H1 (cell line): Measurements from ENCODE around the gene SCGB1C2. TPM values are rescaled to one million over a fixed set of nuclear protein-coding genes. Genes with fewer than 3 reads are reported as not detected.

ENCODE experiments used
- CTCF ChIA-PET: fragments of 300-600 bp; sonication (Branson Sonifier 250); formaldehyde crosslinking; loops from one replicate; lab custom pipeline; 2021; ENCODE audit not compliant: partially characterized antibody; lab: Charles Lee
- POLR2A ChIA-PET: fragments of 300-600 bp; sonication (Branson Sonifier 250); formaldehyde crosslinking; loops from one replicate; lab custom pipeline; 2021; ENCODE audit warnings: inconsistent platforms; ENCODE audit not compliant: partially characterized antibody; lab: Charles Lee
- DNase-seq, 2 experiments: peaks; one replicate each; pipeline versions ENCODE4 v3.0.0 to v3.0.0-alpha.2; 2010 to 2022; ENCODE audit warnings: low spot score in 2 of 2, low read depth in 1 of 2, mixed read lengths in 1 of 2
- FAIRE-seq: peaks from 2 replicates; lab custom pipeline; 2011; peaks lifted over from hg19 to GRCh38; lab: Jason Lieb, UNC
- H2AFZ ChIP-seq: 2 replicates; pipeline ENCODE4 v1.8.1; 2012; ENCODE audit warnings: low read length, inconsistent platforms
- H2AK5ac ChIP-seq: 2 replicates; pipeline ENCODE4 v1.6.1; 2013; ENCODE audit warnings: low read depth, low read length
- H2BK120ac ChIP-seq: replicated peaks from 2 replicates; pipeline ENCODE3; 2013; ENCODE audit warnings: low read depth, low read length, inconsistent platforms
- H2BK12ac ChIP-seq: 2 replicates; pipeline ENCODE4 v1.6.1; 2013; ENCODE audit warnings: low read depth, low read length
- H2BK15ac ChIP-seq: 2 replicates; pipeline ENCODE4 v1.6.1; 2013; ENCODE audit warnings: low read length
- H2BK20ac ChIP-seq: 2 replicates; pipeline ENCODE4 v1.6.1; 2013; ENCODE audit warnings: low read length
- H2BK5ac ChIP-seq: 2 replicates; pipeline ENCODE4 v1.6.1; 2013; ENCODE audit warnings: low read depth, low read length
- H3K14ac ChIP-seq: 2 replicates; pipeline ENCODE4 v1.6.1; 2013; ENCODE audit warnings: inconsistent platforms; ENCODE audit not compliant: insufficient read length
- H3K18ac ChIP-seq: 2 replicates; pipeline ENCODE4 v1.6.1; 2013; ENCODE audit warnings: low read length; ENCODE audit errors: extremely low read depth
- H3K23ac ChIP-seq: 2 replicates; pipeline ENCODE4 v1.6.1; 2013; ENCODE audit warnings: inconsistent platforms; ENCODE audit not compliant: insufficient read length
- H3K23me2 ChIP-seq: 2 replicates; pipeline ENCODE4 v1.6.1; 2013; ENCODE audit warnings: low read depth, low read length
- H3K27ac ChIP-seq: 2 replicates; pipeline ENCODE4 v1.6.1; 2011; ENCODE audit warnings: low read depth, low read length, inconsistent platforms
- H3K27me3 ChIP-seq, 4 experiments: replicated peaks in 1 of 4; 1 replicate in 1 of 4; 2 replicates in 3 of 4; pipeline versions ENCODE4 v1.6.1 to v1.8.1; 2011 to 2013; ENCODE audit warnings: low read length in 3 of 4, mild to moderate bottlenecking in 3 of 4, inconsistent platforms in 2 of 4, mixed read lengths in 2 of 4, moderate library complexity in 1 of 4; ENCODE audit not compliant: control insufficient read depth in 3 of 4, insufficient read depth in 3 of 4; ENCODE audit errors: extremely low read depth in 1 of 4
- H3K36me3 ChIP-seq, 4 experiments: 2 replicates each; pipeline versions ENCODE4 v1.6.1 to v1.8.1; 2011 to 2013; ENCODE audit warnings: mild to moderate bottlenecking in 4 of 4, low read length in 3 of 4, moderate library complexity in 2 of 4, control low read depth in 1 of 4, inconsistent platforms in 1 of 4; ENCODE audit not compliant: insufficient read depth in 4 of 4, control insufficient read depth in 2 of 4
- H3K4ac ChIP-seq: replicated peaks from 2 replicates; pipeline ENCODE3; 2013; ENCODE audit warnings: low read length, low read depth, mixed read lengths, inconsistent platforms; ENCODE audit not compliant: insufficient read length
- H3K4me1 ChIP-seq, 4 experiments: replicated peaks in 1 of 4; 1 replicate in 1 of 4; 2 replicates in 3 of 4; pipeline versions ENCODE4 v1.6.1 to v1.8.1; 2011 to 2013; ENCODE audit warnings: low read length in 3 of 4, inconsistent platforms in 2 of 4, mixed read lengths in 1 of 4; ENCODE audit not compliant: insufficient read depth in 4 of 4, control insufficient read depth in 3 of 4
- H3K4me2 ChIP-seq, 2 experiments: 2 replicates each; pipeline versions ENCODE4 v1.6.1 to v1.8.1; 2011 to 2013; ENCODE audit warnings: low read depth in 2 of 2, low read length in 2 of 2, control low read depth in 1 of 2, inconsistent platforms in 1 of 2, mild to moderate bottlenecking in 1 of 2; ENCODE audit not compliant: insufficient read depth in 1 of 2
- H3K4me3 ChIP-seq, 4 experiments: fragments of 200-600, 300-600 bp in 1 of 4; sonication (generic), shearing (Covaris generic), sonication (Bioruptor Twin) in 1 of 4; 2 replicates each; pipeline versions ENCODE4 v1.5.1 to v1.8.1; 2011 to 2016; ENCODE audit warnings: low read length in 4 of 4, low read depth in 3 of 4, control low read depth in 2 of 4, inconsistent platforms in 2 of 4, mild to moderate bottlenecking in 2 of 4, mixed read lengths in 1 of 4, moderate library complexity in 1 of 4; ENCODE audit not compliant: insufficient read depth in 2 of 4; ENCODE audit errors: extremely low read depth in 1 of 4
- H3K56ac ChIP-seq: replicated peaks from 2 replicates; pipeline ENCODE3; 2013; ENCODE audit warnings: low read depth, mild to moderate bottlenecking, mixed read lengths, low read length, inconsistent platforms; ENCODE audit not compliant: insufficient read length
- H3K79me1 ChIP-seq: 2 replicates; pipeline ENCODE4 v1.6.1; 2013; ENCODE audit warnings: low read depth, low read length, control low read depth
- H3K79me2 ChIP-seq, 2 experiments: 2 replicates each; pipeline versions ENCODE4 v1.6.1 to v1.8.1; 2012 to 2013; ENCODE audit warnings: low read length in 2 of 2, mild to moderate bottlenecking in 2 of 2, inconsistent platforms in 1 of 2; ENCODE audit not compliant: insufficient read depth in 2 of 2, control insufficient read depth in 1 of 2
- H3K9ac ChIP-seq, 4 experiments: replicated peaks in 1 of 4; 1 replicate in 1 of 4; 2 replicates in 3 of 4; pipeline versions ENCODE4 v1.6.1 to v1.8.1; 2011 to 2013; ENCODE audit warnings: low read depth in 3 of 4, low read length in 3 of 4, control low read depth in 2 of 4, mild to moderate bottlenecking in 2 of 4, moderate library complexity in 2 of 4, inconsistent platforms in 1 of 4; ENCODE audit errors: extremely low read depth in 1 of 4
- H3K9me3 ChIP-seq, 2 experiments: 2 replicates each; pipeline versions ENCODE4 v1.6.1 to v1.8.1; 2012 to 2013; ENCODE audit warnings: mild to moderate bottlenecking in 2 of 2, moderate library complexity in 2 of 2, control low read depth in 1 of 2, inconsistent platforms in 1 of 2, low read depth in 1 of 2, low read length in 1 of 2, mixed read lengths in 1 of 2; ENCODE audit not compliant: insufficient read depth in 2 of 2
- H4K20me1 ChIP-seq, 2 experiments: replicated peaks in 1 of 2; 2 replicates each; pipeline versions ENCODE3 to v1.8.1; 2011 to 2013; ENCODE audit warnings: inconsistent platforms in 2 of 2, low read length in 2 of 2, mild to moderate bottlenecking in 1 of 2; ENCODE audit not compliant: insufficient read depth in 2 of 2, control insufficient read depth in 1 of 2
- H4K5ac ChIP-seq: 2 replicates; pipeline ENCODE4 v1.6.1; 2013; ENCODE audit warnings: low read length, low read depth, mixed read lengths, inconsistent platforms; ENCODE audit not compliant: insufficient read length
- H4K8ac ChIP-seq: 2 replicates; pipeline ENCODE4 v1.8.0; 2013; ENCODE audit warnings: mild to moderate bottlenecking, moderate library complexity, low read length, inconsistent platforms; ENCODE audit not compliant: insufficient read depth; ENCODE audit errors: extremely low read depth
- H4K91ac ChIP-seq: replicated peaks from 2 replicates; pipeline ENCODE3; 2013; ENCODE audit warnings: low read length, mixed read lengths, inconsistent platforms; ENCODE audit not compliant: insufficient read length
- CBX8 ChIP-seq: fragments of 300-800, 300-1000 bp; sonication (generic); IDR thresholded peaks from 2 replicates; pipeline ENCODE4 v1.7.1; 2016; ENCODE audit warnings: low read depth, low read length, borderline replicate concordance
- EGR1 ChIP-seq: IDR thresholded peaks from 2 replicates; pipeline ENCODE4 v1.6.1; 2011; ENCODE audit warnings: low read depth, low read length, borderline replicate concordance
- FOSL1 ChIP-seq: IDR thresholded peaks from 2 replicates; pipeline ENCODE4 v1.6.1; 2011; ENCODE audit warnings: mild to moderate bottlenecking, low read depth, low read length, moderate library complexity; ENCODE audit not compliant: insufficient read depth
- JUND ChIP-seq: IDR thresholded peaks from 2 replicates; pipeline ENCODE4 v1.6.1; 2011; ENCODE audit warnings: mild to moderate bottlenecking, improper control_type of control experiment, low read length
- KDM1A ChIP-seq: fragments of 200-600, 300-600 bp; sonication (generic); IDR thresholded peaks from 2 replicates; pipeline ENCODE4 v1.7.1; 2016; ENCODE audit warnings: mild to moderate bottlenecking, low read length, borderline replicate concordance
- KDM5A ChIP-seq: fragments of 200-600 bp; IDR thresholded peaks from 2 replicates; pipeline ENCODE4 v1.7.1; 2012; ENCODE audit warnings: mild to moderate bottlenecking, low read length, inconsistent platforms, mixed read lengths
- NANOG ChIP-seq: IDR thresholded peaks from 2 replicates; pipeline ENCODE4 v1.6.1; 2011; ENCODE audit warnings: low read length, low read depth, mild to moderate bottlenecking, inconsistent platforms; ENCODE audit not compliant: insufficient read depth, poor library complexity, severe bottlenecking
- NRF1 ChIP-seq: IDR thresholded peaks from 2 replicates; pipeline ENCODE4 v1.6.1; 2011; ENCODE audit warnings: mild to moderate bottlenecking, low read depth, low read length, improper control_type of control experiment
- SAP30 ChIP-seq: fragments of 300-600 bp; sonication (generic); IDR thresholded peaks from 2 replicates; pipeline ENCODE4 v1.7.1; 2012; ENCODE audit warnings: low read length, moderate library complexity, mild to moderate bottlenecking, inconsistent platforms; ENCODE audit not compliant: insufficient read depth, insufficient replicate concordance
- SIN3A ChIP-seq, 2 experiments: IDR thresholded peaks in 1 of 2; conservative IDR thresholded peaks in 1 of 2; 2 replicates each; pipeline ENCODE4 v1.6.1; 2011 to 2012; ENCODE audit warnings: low read length in 2 of 2, improper control_type of control experiment in 1 of 2, low read depth in 1 of 2, mild to moderate bottlenecking in 1 of 2
- SIX5 ChIP-seq: IDR thresholded peaks from 2 replicates; pipeline ENCODE4 v1.6.1; 2011; ENCODE audit warnings: mild to moderate bottlenecking, low read depth, low read length
- SP1 ChIP-seq: IDR thresholded peaks from 2 replicates; pipeline ENCODE4 v1.6.1; 2011; ENCODE audit warnings: low read depth, low read length
- SP4 ChIP-seq: IDR thresholded peaks from 2 replicates; pipeline ENCODE4 v1.6.1; 2012; ENCODE audit warnings: low read length, inconsistent platforms
- TAF7 ChIP-seq: optimal IDR thresholded peaks from 2 replicates; pipeline ENCODE3; 2011; ENCODE audit warnings: low read depth, mild to moderate bottlenecking, inconsistent platforms, low read length, moderate library complexity, borderline replicate concordance
- WGBS, 2 experiments: shearing (Covaris generic) in 1 of 2; methylation state at CpG; one replicate each; pipeline versions ENCODE4 v1.1.6 to v1.1.7; 2013 to 2015; ENCODE audit warnings: low lambda C conversion rate in 2 of 2, mixed read lengths in 2 of 2, inconsistent platforms in 1 of 2, low coverage in 1 of 2, missing lambda C conversion rate in 1 of 2; ENCODE audit not compliant: insufficient replicate concordance in 2 of 2, insufficient coverage in 1 of 2, insufficient read length in 1 of 2; ENCODE audit errors: extremely low coverage in 1 of 2, missing lambda C conversion rate in 1 of 2; 5-methylcytosine and 5-hydroxymethylcytosine counted together
- polyA plus RNA-seq, 7 experiments: library from polyadenylated mRNA; depleted of rRNA in 3 of 7; stranded (reverse) in 5 of 7; unstranded in 2 of 7; fragments of >200 nt in 5 of 7; fragments of 200-250 nt in 2 of 7; gene quantifications; 1 replicate in 5 of 7; 2 replicates in 1 of 7; 4 replicates in 1 of 7; pipeline versions ENCODE4 v1.2.1 to v1.2.3, GENCODE V29; 2011 to 2013; ENCODE audit warnings: missing spikeins in 2 of 7, mixed read lengths in 2 of 7
- total RNA-seq: library from RNA; stranded (reverse); fragmentation: NEBNext Ultra II Directional; extraction: Animal tissue kit (Norgen Biotek cat#: 25700); gene quantifications from 2 replicates; pipeline ENCODE4 v1.2.1, GENCODE V29; 2021

Gene SCGB1C2
- total and polyA plus RNA-seq, 2 of the 8 experiments (the other 6 are each of a cell fraction or from before 2014, with no cell fraction given) = not detected

- Histone ChIP-seq H3K56ac (no peak overlapping the region), H3K14ac (no peak overlapping the region), H2BK12ac (no peak overlapping the region), H4K20me1 (no peaks in the 10 kb centered on the region), H3K36me3 (no peaks in the 10 kb centered on the region), H3K4me2 (no peak overlapping the region), H3K79me2 (no peaks in the 10 kb centered on the region), H4K91ac (no peak overlapping the region), H3K23me2 (no peaks in the 10 kb centered on the region), H3K27me3 (peaks cover 3 to 17% (median 11%) of the 10 kb centered on the region in 4 experiments; a peak in 5 of 7 replicates), H3K79me1 (no peaks in the 10 kb centered on the region), H4K8ac (no peak overlapping the region), H2BK5ac (no peak overlapping the region), H3K4me1 (peaks cover 0 to 2% (median 0%) of the 10 kb centered on the region in 4 experiments; a peak in 1 of 7 replicates), H3K9ac (no peak overlapping the region), H2BK120ac (no peak overlapping the region), H2AK5ac (no peak overlapping the region), H3K4ac (no peak overlapping the region), H3K4me3 (no peak overlapping the region), H3K9me3 (peaks cover 2 to 3% of the 10 kb centered on the region in 2 experiments; a peak in 1 of 4 replicates), H2BK15ac (no peak overlapping the region), H4K5ac (no peak overlapping the region), H2AFZ (no peak overlapping the region), H3K18ac (no peak overlapping the region), H3K27ac (no peak overlapping the region), H2BK20ac (no peak overlapping the region), H3K23ac (no peak overlapping the region)
- 92% methylated on average over 19 of the region's 23 CpGs; no CpG with 5 or more reads in 1 of the 2 experiments for WGBS, 2 experiments
- ChIA-PET POLR2A (no interaction called here), CTCF (no interaction called here)
- DNase-seq (no peak), FAIRE-seq (no peak)
- TF ChIP-seq JUND = no peak
- no peak for TF ChIP-seq SIN3A (conservative IDR thresholded peaks at IDR 0.05 in 1 of 2, IDR thresholded peaks at IDR 0.05 in 1 of 2; ENCODE audit: low read depth in 1 of 2, low read length in 2 of 2)
- no peak for TF ChIP-seq SP1
- TF ChIP-seq EGR1 = no peak
- no peak for TF ChIP-seq NRF1
- TF ChIP-seq NANOG = no peak
- no peak for TF ChIP-seq SIX5
- no peak for TF ChIP-seq CBX8
- no peak for TF ChIP-seq KDM5A
- no peak for TF ChIP-seq FOSL1
- TF ChIP-seq SAP30 = no peak
- no peak for TF ChIP-seq KDM1A
- TF ChIP-seq SP4 = no peak
- no peak for TF ChIP-seq TAF7
These were observed 4.8 kb downstream of the SCGB1C2 start for GRCh38 chr17:142102-142661.
